Mesangial cell (primary cell): ENCODE results near the gene FAM177B. TPM values are rescaled to one million over a fixed set of nuclear protein-coding genes. Genes with fewer than 3 reads are reported as not detected.

ENCODE experiments used
- total RNA-seq: library from RNA; depleted of rRNA; stranded (reverse); fragments of >200 nt; gene quantifications from 2 replicates; pipeline ENCODE4 v1.2.3, GENCODE V29; 2015

FAM177B gene
- total RNA-seq = not detected in 2 replicates

GRCh38 chr1:222736972-222737371 is at the start of gene FAM177B:
TSS of gene FAM177B (plus strand) at chr1:222737202. CDS start at chr1:222746546, 9,344 bp downstream.

GRCh38 chr1:222712253-222713090 is 24.5 kb upstream of the FAM177B start, which contains the start of the genes AIDA and BROX:
TSS of gene AIDA (minus strand) at chr1:222712491. CDS start at chr1:222712317, 174 bp downstream.
TSS of gene BROX (plus strand) at chr1:222712564. CDS start at chr1:222715700, 3,136 bp downstream.

Other genes with a start within 250 kb of the FAM177B start
- gene HHIPL2, start 189.1 kb upstream of the FAM177B start, total RNA-seq = 0.13 TPM in 1 of 2 replicates, not detected in the other
- 1.8 and 4.9 TPM in 2 replicates for gene TAF1A, start 147.3 kb upstream of the FAM177B start, total RNA-seq
- gene MIA3, start 119.1 kb upstream of the FAM177B start, total RNA-seq = 20.2 and 32.1 TPM in 2 replicates
- gene AIDA, start 24.7 kb upstream of the FAM177B start, total RNA-seq = 33.7 and 53.4 TPM in 2 replicates
- 21.4 and 27.5 TPM in 2 replicates for gene BROX, start 24.6 kb upstream of the FAM177B start, total RNA-seq
- gene DISP1, start 77.8 kb downstream of the FAM177B start, total RNA-seq = 4.1 and 8.0 TPM in 2 replicates